Activated CD8-positive, alpha-beta memory T cell treated with anti-CD3 and anti-CD28 coated beads, Interleukin-2, amount 50 U/mL, for 1 hour (primary cell): Measurements from ENCODE around the gene UCN3.
"Not testable (repeated sequence)": the region's sequence is repeated elsewhere in the genome, so short reads cannot be mapped to it uniquely, and the experiment has no call there.

Experiments
- DNase-seq: peaks from one replicate; pipeline ENCODE4 v3.0.0-alpha.2; 2020; ENCODE audit errors: extremely low read depth

Gene UCN3

GRCh38 chr10:5406918-5407317, 42.2 kb downstream of the UCN3 start:
- DNase-seq = no peak

GRCh38 chr10:5410787-5411186, 46.0 kb downstream of the UCN3 start:
- not testable (repeated sequence) for DNase-seq

- DNase-seq = no peak
These were observed 47.1 kb downstream of the UCN3 start for GRCh38 chr10:5411941-5412276.

- DNase-seq = no peak
These were observed 47.6 kb downstream of the UCN3 start, which contains the start of gene NET1 for GRCh38 chr10:5412277-5412941. Gene NET1 (plus strand): TSS chr10:5412557. CDS start chr10:5412693, 136 bp downstream.

- DNase-seq = no peak
These were observed 48.5 kb downstream of the UCN3 start for GRCh38 chr10:5413012-5413938.

- DNase-seq = no peak
These were observed 52.2 kb downstream of the UCN3 start for GRCh38 chr10:5416981-5417380.

GRCh38 chr10:5418584-5418983, 53.8 kb downstream of the UCN3 start:
- no peak for DNase-seq

- no peak for DNase-seq
These were observed 54.8 kb downstream of the UCN3 start for GRCh38 chr10:5419466-5420094.

GRCh38 chr10:5423771-5424170, 59.0 kb downstream of the UCN3 start:
- DNase-seq = no peak
